ENCODE data around the gene PTPRT.

DNA sequence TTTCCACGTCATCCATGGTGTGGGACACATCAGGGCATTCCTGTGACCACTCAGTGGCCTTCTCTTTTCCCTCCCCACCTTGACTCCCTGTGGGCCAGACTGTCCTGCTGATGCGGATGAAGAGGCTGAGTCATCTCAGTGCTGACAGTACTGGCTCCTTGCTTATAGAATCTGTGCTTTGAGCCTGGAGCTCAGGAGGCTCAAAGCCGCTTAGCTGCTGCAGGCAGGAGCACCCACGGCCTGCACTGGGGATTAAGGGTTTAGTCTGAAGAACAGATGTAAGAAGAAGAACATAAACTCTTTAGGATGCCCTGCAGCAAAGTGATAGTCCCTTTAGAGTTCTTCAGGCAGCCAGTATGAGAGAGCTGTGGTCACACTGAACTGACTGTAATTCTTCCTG lies 929.5 kb downstream of the PTPRT start:
- TF ChIP-seq, protein P1, sequence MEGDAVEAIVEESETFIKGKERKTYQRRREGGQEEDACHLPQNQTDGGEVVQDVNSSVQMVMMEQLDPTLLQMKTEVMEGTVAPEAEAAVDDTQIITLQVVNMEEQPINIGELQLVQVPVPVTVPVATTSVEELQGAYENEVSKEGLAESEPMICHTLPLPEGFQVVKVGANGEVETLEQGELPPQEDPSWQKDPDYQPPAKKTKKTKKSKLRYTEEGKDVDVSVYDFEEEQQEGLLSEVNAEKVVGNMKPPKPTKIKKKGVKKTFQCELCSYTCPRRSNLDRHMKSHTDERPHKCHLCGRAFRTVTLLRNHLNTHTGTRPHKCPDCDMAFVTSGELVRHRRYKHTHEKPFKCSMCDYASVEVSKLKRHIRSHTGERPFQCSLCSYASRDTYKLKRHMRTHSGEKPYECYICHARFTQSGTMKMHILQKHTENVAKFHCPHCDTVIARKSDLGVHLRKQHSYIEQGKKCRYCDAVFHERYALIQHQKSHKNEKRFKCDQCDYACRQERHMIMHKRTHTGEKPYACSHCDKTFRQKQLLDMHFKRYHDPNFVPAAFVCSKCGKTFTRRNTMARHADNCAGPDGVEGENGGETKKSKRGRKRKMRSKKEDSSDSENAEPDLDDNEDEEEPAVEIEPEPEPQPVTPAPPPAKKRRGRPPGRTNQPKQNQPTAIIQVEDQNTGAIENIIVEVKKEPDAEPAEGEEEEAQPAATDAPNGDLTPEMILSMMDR (IDR thresholded peaks at IDR 0.05): no peak
- TF ChIP-seq POLR2A (IDR thresholded peaks at IDR 0.05): no peak

Data from ovary (tissue), 3 donors.